Medulla oblongata (tissue), 1 donor: ENCODE results near the gene OR4C5.
"Not testable (repeated sequence)": the region's sequence is repeated elsewhere in the genome, so short reads cannot be mapped to it uniquely, and the experiment has no call there.

Source experiments
- DNase-seq: peaks from one replicate; pipeline ENCODE4 v3.0.0-alpha.2; 2015; ENCODE audit errors: extremely low spot score

The OR4C5 gene

GRCh38 chr11:48366365-48366764 is at the start of gene OR4C5:
TSS of gene OR4C5 (minus strand) at chr11:48366465. CDS start at chr11:48366465, 0 bp downstream.
- no peak for DNase-seq

- DNase-seq, result no peak
These were observed 18.4 kb upstream of the OR4C5 start for GRCh38 chr11:48384670-48385069.

GRCh38 chr11:48384151-48384550 is 17.9 kb upstream of the OR4C5 start:
- DNase-seq, result not testable (repeated sequence)

- not testable (repeated sequence) for DNase-seq
These were observed 5.0 kb downstream of the OR4C5 start for GRCh38 chr11:48361289-48361688.

- DNase-seq, result no peak
These were observed 11.6 kb downstream of the OR4C5 start for GRCh38 chr11:48354677-48355076.

- DNase-seq, result no peak
These were observed 12.3 kb downstream of the OR4C5 start for GRCh38 chr11:48354013-48354412.

GRCh38 chr11:48346286-48346685 is 20.0 kb downstream of the OR4C5 start:
- not testable (repeated sequence) for DNase-seq

GRCh38 chr11:48342505-48342904 is 23.8 kb downstream of the OR4C5 start:
- not testable (repeated sequence) for DNase-seq

GRCh38 chr11:48341466-48341865 is 24.8 kb downstream of the OR4C5 start:
- no peak for DNase-seq

- DNase-seq, result not testable (repeated sequence)
These were observed 41.6 kb downstream of the OR4C5 start, which contains the start of gene OR4C3 for GRCh38 chr11:48324620-48325019. TSS of gene OR4C3 (plus strand) at chr11:48324920. CDS start at chr11:48325022, 102 bp downstream.

GRCh38 chr11:48319813-48320212 is 46.5 kb downstream of the OR4C5 start:
- DNase-seq, result not testable (repeated sequence)
